Measurements from ENCODE around the gene SCYL1.

The SCYL1 gene

DNA sequence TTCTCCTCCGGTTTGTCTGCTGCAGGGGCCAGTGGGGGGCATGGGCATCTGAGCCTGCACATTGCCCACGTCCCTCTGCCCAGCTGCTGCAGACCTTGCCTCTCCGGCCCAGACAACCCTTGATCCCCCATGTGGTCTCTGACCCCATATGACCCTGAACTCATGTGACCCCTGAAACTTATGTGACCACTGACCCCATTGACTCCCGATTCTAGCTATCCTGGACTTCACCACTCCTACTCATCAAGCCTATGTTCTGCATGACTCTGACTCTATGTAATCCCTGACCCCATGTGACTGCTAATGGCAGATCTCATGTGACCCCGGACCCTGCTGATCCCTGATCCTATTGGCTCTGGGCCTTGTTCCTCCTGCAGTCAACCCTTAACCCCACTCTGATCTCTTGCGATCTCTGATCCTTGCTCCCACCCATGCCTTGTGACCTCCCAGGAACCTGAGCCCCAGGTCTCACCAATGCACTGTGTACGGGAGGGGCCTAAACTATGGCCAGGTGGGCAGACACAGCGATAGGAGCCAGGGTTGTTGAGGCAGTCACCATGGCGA, 27.6 kb downstream of the SCYL1 start:
- no peak for DNase-seq (ENCODE audit: low read depth)
- no peak overlapping the region for H3K4me3 ChIP-seq (ENCODE audit: low read depth, low read length)
- TF ChIP-seq, protein P1, sequence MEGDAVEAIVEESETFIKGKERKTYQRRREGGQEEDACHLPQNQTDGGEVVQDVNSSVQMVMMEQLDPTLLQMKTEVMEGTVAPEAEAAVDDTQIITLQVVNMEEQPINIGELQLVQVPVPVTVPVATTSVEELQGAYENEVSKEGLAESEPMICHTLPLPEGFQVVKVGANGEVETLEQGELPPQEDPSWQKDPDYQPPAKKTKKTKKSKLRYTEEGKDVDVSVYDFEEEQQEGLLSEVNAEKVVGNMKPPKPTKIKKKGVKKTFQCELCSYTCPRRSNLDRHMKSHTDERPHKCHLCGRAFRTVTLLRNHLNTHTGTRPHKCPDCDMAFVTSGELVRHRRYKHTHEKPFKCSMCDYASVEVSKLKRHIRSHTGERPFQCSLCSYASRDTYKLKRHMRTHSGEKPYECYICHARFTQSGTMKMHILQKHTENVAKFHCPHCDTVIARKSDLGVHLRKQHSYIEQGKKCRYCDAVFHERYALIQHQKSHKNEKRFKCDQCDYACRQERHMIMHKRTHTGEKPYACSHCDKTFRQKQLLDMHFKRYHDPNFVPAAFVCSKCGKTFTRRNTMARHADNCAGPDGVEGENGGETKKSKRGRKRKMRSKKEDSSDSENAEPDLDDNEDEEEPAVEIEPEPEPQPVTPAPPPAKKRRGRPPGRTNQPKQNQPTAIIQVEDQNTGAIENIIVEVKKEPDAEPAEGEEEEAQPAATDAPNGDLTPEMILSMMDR (IDR thresholded peaks at IDR 0.05; ENCODE audit: low read depth, low read length) = no peak
- TF ChIP-seq POLR2A (IDR thresholded peaks at IDR 0.05; ENCODE audit: extremely low read depth, insufficient read length) (no peak), MYC (IDR thresholded peaks at IDR 0.05; ENCODE audit: low read depth, low read length) (no peak)
- TF ChIP-seq, protein P2, sequence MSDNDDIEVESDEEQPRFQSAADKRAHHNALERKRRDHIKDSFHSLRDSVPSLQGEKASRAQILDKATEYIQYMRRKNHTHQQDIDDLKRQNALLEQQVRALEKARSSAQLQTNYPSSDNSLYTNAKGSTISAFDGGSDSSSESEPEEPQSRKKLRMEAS (IDR thresholded peaks at IDR 0.05; ENCODE audit: low read depth, low read length) = no peak

DNA sequence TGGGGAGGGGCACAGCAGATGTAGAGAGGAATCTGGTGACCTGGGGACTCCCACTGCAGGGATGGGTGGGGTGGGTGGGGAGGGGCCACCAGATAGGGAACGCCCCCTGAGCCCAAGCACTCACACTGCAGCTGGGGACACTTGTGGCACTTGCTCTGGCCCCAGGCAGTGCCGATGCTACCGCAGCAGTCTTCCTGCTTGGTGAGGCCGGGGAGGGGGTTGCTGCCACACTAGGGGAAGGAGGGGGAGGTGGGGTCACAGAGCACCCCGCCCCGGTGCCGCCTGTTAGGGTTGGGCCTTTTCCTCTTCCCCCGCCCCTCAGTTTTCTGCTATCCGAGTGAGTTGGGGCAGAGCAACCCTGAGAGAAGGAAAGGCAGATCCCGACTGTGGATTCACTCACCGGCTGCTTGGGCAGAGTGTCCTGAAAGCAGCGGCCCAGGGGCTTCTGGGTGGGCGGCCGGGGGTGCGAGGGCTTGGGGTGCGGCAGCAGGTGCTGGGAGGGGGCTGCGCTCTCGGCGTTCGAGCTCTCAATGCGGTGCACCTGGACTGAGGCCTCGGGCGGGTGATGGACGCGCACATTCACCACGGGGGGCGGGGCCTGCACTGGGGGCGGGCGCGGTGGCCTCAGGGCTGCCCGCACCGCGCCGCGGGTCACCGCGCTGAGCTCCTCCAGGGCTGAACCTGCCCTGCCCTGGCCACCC, 28.6 kb downstream of the SCYL1 start:
- TF ChIP-seq, protein P1 (IDR thresholded peaks at IDR 0.05; ENCODE audit: low read depth, low read length) = no peak
- TF ChIP-seq POLR2A (IDR thresholded peaks at IDR 0.05; ENCODE audit: extremely low read depth, insufficient read length) = no peak
- TF ChIP-seq, protein P2 (IDR thresholded peaks at IDR 0.05; ENCODE audit: low read depth, low read length) = no peak
- TF ChIP-seq MYC (IDR thresholded peaks at IDR 0.05; ENCODE audit: low read depth, low read length) = no peak
- H3K4me3 ChIP-seq (ENCODE audit: low read depth, low read length) = no peak overlapping the region
- peak; percentile 74 for DNase-seq (ENCODE audit: low read depth)

DNA sequence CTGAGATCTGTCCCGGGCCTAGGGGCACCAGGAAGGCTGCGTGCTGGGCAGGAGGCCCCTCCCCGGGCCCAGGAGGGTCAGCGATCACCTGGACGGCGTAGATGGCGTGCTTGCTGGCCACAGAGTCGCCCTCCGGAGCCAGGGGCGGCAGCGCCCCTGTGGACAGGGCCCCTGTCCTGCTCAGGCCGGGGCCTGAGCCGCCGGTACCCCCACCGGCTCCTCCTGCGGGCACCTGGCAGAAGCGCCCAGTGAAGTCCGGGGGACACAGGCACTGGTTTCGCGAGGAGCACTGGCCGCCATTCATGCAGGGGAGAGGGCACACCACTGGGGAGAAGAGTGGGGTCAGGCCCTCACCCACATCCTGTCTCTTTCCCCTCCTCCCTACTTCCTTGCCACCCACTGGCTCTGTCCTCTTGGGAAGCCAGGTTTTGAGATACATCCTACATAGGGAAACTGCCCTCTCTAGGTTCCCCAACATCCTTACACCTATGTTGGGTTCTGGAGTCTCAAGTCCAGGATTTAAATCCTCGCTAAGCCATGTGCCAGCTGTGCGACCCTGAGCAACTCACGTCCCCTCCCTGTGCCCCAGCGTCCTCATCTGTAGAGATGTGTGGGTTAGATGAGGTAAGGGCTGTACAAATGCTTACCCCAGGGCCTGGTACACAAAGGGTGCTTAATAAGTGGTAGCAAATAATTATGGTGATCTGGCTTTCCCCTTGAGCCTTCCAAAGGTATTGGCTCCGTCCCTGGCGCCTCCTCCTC, 29.4 kb downstream of the SCYL1 start:
- no peak overlapping the region for H3K4me3 ChIP-seq (ENCODE audit: low read depth, low read length)
- TF ChIP-seq, protein P1 (IDR thresholded peaks at IDR 0.05; ENCODE audit: low read depth, low read length) = no peak
- TF ChIP-seq MYC (IDR thresholded peaks at IDR 0.05; ENCODE audit: low read depth, low read length) (no peak), POLR2A (IDR thresholded peaks at IDR 0.05; ENCODE audit: extremely low read depth, insufficient read length) (no peak)
- TF ChIP-seq, protein P2 (IDR thresholded peaks at IDR 0.05; ENCODE audit: low read depth, low read length) = no peak

DNA sequence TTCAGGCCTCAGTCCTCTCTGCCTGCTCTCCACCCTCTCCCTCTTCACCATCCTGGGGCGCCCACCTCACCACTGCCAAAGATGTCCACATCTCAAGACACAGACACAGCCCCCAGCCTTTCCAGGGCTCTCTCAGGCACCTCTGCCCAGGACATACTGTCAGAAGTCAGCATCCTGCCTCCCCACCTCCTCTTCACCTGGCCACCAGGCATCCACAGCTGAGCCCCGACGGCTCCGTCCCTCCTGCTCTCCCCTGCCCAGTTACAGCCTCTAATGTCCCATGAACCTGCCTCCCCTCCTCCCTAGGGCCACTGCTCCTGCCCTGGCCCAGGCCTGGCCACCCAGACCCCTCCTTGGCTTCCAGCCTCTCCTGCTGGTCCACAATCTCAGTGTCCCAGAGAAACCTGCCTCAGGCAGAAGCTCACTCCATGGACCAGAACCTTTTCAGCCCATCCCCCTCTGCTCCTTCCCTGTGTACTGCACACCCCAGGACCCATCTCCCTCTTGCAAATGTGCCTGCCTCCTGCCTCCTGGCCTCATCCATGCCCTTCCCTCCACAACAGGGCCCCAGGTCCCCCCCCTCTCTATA, 30.1 kb downstream of the SCYL1 start:
- no peak overlapping the region for H3K4me3 ChIP-seq (ENCODE audit: low read depth, low read length)
- TF ChIP-seq POLR2A (IDR thresholded peaks at IDR 0.05; ENCODE audit: extremely low read depth, insufficient read length) (no peak), MYC (IDR thresholded peaks at IDR 0.05; ENCODE audit: low read depth, low read length) (no peak)
- TF ChIP-seq, protein P2 (IDR thresholded peaks at IDR 0.05; ENCODE audit: low read depth, low read length) = no peak
- TF ChIP-seq, protein P1 (IDR thresholded peaks at IDR 0.05; ENCODE audit: low read depth, low read length) = no peak
- no peak for DNase-seq (ENCODE audit: low read depth)

More for the DNA sequence above, 29.4 kb downstream of the SCYL1 start:
- DNase-seq (ENCODE audit: low read depth) = peak; percentile 42

DNA sequence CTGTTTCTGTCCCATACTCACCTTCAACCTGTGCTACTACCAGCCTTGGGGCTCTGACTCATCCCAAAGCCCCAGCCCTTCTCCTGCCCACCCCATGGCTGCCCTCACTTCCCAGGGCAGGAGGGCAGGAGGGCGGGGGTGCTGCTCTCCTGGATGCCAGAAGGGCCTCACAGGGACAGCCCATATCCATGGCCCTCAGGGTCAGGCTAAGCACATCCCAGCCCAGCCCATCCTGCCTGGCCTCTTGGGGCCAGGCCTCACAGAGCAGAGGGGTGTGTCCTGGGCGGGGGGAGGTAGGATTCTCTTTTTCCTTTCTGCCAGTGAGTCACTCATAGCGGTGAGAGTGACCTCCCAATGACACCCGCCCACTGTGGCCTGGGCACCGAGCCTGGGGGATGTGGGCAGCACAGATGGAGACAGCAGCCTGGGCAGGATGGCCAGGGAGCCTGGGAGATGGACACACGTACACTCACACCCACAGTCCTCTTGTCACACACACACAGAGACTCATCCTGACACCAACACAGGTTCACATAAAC, 30.9 kb downstream of the SCYL1 start:
- no peak overlapping the region for H3K4me3 ChIP-seq (ENCODE audit: low read depth, low read length)
- peak; percentile 69 for DNase-seq (ENCODE audit: low read depth)
- TF ChIP-seq MYC (IDR thresholded peaks at IDR 0.05; ENCODE audit: low read depth, low read length) (no peak), POLR2A (IDR thresholded peaks at IDR 0.05; ENCODE audit: extremely low read depth, insufficient read length) (no peak)
- TF ChIP-seq, protein P2 (IDR thresholded peaks at IDR 0.05; ENCODE audit: low read depth, low read length) = no peak

Measured in NB4 (cell line).